GM19395 (cell line): ENCODE measurements around the gene NHERF2.

Experiments used
- ATAC-seq: cut with Tn5 transposase; IDR thresholded peaks from one replicate; pipeline ENCODE4 v1.9.1; 2021; ENCODE audit warnings: mild to moderate bottlenecking, moderate library complexity; ENCODE audit not compliant: unreplicated experiment

NHERF2 gene

GRCh38 chr16:2056681-2057407, 30.1 kb downstream of the NHERF2 start:
- no peak for ATAC-seq

- ATAC-seq = no peak
Measured at GRCh38 chr16:2057438-2057837, 30.7 kb downstream of the NHERF2 start.

DNA sequence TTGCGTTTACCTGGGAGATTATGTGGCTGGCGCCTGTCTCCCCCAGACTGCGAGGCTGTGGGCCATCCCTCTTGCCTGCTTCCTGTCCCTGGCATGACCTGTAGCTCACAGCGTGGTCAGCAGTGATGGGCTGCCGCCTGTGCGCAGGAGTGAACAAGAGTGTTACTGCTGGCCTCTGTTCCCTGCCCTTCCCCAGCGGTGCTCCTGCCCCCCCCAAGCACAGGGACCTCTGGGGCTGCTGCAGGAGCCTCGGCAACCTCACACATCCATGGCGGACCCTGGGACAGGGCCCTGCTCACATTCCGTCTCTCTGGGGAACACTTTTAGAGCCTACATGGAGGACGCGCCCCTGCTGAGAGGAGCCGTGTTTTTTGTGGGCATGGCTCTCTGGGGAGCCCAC, 31.7 kb downstream of the NHERF2 start:
- ATAC-seq = no peak

GRCh38 chr16:2058872-2059271, 32.2 kb downstream of the NHERF2 start:
- ATAC-seq = no peak

GRCh38 chr16:2060346-2060745, 33.6 kb downstream of the NHERF2 start:
- ATAC-seq = no peak

DNA sequence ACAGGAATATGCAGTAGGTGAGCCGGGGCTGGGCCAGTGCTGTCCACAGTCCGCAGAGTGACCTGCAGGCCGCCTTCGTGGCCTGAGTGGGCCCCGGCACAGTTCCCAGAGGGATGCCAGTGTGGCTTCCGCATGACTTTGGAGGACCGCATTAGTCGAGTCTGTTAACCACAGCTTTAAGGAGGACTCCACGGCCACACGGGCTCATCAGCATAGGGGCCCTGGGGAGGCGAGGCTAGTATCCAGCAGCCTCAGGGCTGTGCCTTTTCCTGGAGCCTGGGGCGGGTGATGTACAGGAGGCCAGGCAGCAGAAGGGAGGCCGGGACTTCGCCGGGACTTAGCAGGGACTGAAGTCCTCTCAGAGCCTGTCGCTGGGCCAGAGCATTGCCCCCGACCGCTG, 34.3 kb downstream of the NHERF2 start:
- no peak for ATAC-seq

DNA sequence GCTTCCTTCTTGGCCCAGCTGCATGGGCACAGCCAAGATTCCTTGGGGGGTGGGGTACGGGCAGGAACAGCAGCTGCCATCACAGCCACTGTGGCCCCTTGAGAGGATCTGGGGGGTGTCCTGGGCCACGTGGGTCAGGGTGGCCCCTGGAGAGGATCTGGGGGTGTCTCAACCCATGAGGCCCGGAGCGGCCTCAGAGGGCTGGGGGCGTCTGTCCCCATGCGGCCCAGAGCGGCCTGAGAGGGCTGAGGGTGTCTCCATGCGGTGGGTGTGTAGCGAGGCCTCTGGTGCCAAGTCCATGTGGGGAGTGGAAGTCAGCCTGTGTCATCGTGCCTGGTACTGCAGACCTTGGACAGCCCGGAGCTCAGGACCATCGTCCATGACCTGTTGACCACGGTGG, 34.8 kb downstream of the NHERF2 start:
- ATAC-seq = no peak

- ATAC-seq = no peak
Measured at GRCh38 chr16:2062801-2063200, 36.1 kb downstream of the NHERF2 start.

DNA sequence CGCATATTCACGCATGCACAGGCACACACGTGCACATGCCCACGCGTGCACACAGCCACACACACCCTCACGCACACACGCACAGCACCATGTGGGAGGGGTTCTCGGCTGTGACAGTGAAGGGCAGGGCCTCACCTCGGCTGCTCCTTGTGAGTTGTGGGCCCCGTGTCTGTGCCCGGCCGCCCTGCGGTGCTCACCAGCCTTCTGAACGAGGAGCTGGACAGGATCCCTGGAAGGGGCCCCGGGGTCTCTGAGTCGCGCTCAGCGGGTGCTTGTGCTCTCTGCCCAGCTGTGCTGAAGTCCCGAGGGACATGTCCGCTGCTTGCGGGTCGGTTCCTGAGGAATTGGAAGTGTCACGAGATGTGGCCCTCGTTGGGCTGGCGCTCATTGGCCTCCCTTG, 37.2 kb downstream of the NHERF2 start:
- no peak for ATAC-seq

- no peak for ATAC-seq
Measured at GRCh38 chr16:2064368-2064945, 37.8 kb downstream of the NHERF2 start.

DNA sequence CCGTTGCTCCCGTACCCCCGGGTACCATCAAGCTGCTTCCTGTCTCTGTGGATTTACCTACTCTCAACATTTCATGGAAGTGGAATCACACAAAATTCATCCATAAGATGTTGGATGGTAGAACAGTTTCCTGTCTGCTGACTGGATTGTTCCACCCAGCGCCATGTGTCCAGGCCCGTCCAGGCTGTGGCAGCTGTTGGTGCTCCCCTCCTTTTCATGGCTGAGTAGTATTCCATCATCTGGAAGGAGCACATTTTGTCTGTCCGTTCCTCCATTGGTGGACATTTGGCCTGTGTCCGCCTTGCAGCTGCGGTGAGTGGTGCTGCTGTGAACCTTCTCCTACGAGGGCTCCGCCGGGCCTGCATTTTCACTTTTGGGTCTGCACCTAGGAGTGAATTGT, 39.4 kb downstream of the NHERF2 start:
- no peak for ATAC-seq

- no peak for ATAC-seq
Measured at GRCh38 chr16:2070576-2071453, 44.1 kb downstream of the NHERF2 start.

- ATAC-seq = no peak
Measured at GRCh38 chr16:2071454-2072202, 44.9 kb downstream of the NHERF2 start.

DNA sequence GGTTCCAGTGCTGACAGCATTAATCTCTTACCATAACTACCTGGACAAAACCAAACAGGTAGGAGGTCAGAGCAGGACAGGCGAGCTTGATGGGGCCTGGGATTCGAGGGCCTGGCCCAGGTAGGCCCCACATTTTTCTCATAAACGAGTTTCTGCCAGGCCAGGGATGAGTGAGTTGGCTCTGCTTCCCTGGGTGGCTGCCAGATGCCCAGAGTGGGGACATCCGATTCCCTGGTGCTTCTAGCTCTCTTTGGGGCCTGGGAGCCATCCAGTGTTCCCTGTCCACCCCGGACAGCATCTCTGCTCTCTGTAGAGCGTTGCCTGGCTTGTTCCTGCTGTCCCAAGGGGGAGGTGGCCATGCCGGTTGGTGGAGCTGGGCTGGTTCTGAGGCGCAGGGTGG, 46.2 kb downstream of the NHERF2 start:
- no peak for ATAC-seq

- no peak for ATAC-seq
Measured at GRCh38 chr16:2074071-2074470, 47.4 kb downstream of the NHERF2 start.

- no peak for ATAC-seq
Measured at GRCh38 chr16:2075631-2076030, 48.9 kb downstream of the NHERF2 start.

DNA sequence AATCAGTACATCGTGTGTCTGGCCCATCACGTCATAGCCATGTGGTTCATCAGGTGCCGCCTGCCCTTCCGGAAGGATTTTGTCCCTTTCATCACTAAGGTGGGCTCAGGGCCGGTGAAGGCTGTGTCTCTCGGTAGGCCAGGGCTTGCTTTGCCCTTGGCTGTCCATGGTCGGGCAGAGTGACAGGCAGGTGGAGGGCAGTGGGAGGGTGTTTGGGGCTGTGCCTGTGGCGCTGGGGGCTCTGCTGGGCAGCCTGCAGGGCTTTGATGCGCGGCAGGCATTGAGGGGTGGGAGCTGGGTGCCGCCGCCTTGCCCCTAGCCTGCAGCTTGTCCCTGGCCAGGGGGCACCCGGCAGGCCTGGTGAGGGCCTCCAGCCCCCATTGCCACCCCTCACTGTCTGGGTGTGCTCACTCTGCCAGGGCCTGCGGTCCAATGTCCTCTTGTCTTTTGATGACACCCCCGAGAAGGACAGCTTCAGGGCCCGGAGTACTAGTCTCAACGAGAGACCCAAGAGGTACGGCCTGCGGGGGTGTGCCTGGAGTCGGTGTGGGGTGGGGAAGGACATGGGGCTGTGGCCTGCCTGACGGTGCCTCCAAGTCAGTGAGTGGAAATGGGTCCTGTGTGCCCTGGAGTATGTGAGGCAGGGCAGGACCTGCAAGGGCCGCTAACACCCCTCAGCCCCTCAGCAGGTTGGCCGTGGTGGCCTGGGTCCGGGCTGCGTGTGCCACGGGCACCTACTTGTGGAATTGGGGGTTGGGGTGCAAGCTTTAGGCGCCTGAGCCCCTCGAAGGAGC, 49.6 kb downstream of the NHERF2 start:
- ATAC-seq = no peak

DNA sequence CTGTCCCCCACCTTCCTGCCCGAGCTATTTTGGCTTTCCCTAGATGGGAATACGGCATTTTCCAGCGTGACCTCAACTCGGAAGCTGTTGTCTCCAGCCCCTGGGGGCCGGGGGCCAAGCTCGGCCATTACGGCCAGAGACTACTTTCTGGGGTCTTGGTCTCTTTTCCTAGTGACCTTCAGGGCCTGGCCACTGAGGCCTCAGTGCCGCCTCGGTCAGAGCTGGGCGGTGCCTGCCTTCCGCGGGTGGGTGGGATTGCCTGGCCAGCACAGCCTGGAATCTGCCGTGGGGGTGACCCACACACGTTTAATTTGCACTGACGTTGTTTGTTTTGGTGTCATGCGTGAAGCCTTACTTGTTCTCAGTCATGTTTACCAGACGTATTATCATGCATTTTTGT, 50.3 kb downstream of the NHERF2 start:
- ATAC-seq = no peak

- no peak for ATAC-seq
Measured at GRCh38 chr16:2077696-2078095, 51.0 kb downstream of the NHERF2 start.

DNA sequence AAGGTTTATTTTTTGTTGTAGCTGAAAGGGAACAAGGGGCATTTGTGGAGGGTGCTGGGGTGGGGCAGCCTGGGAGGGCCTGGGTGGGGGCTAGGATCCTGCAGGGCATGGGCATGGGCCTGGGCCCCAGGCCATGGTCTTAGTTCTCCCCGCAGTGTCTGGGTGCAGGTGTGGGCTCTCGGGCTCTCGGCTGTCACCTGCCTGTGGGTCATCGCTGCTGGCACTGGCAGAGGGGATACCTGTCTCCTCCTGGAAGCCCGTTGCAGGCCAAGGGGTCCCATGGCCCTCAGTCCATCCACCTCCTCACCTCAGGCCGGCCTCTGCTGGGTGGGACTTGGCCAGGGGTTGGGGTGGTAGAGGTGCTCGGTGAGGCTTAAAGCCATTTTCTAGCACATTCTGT, 51.4 kb downstream of the NHERF2 start:
- no peak for ATAC-seq
